Measurements from ENCODE around the gene SAFB2. TPM values are rescaled to one million over a fixed set of nuclear protein-coding genes. Genes with fewer than 3 reads are reported as not detected.
A peak's percentile ranks its signal among the peaks of the same experiment; 100 is the strongest.

Gene SAFB2
- total and polyA plus RNA-seq, 9 of the 15 experiments (the other 6 are each of a cell fraction or from before 2014, with no cell fraction given) = 4.5 to 103 (median 47.3) TPM

- TF ChIP-seq, protein P1, sequence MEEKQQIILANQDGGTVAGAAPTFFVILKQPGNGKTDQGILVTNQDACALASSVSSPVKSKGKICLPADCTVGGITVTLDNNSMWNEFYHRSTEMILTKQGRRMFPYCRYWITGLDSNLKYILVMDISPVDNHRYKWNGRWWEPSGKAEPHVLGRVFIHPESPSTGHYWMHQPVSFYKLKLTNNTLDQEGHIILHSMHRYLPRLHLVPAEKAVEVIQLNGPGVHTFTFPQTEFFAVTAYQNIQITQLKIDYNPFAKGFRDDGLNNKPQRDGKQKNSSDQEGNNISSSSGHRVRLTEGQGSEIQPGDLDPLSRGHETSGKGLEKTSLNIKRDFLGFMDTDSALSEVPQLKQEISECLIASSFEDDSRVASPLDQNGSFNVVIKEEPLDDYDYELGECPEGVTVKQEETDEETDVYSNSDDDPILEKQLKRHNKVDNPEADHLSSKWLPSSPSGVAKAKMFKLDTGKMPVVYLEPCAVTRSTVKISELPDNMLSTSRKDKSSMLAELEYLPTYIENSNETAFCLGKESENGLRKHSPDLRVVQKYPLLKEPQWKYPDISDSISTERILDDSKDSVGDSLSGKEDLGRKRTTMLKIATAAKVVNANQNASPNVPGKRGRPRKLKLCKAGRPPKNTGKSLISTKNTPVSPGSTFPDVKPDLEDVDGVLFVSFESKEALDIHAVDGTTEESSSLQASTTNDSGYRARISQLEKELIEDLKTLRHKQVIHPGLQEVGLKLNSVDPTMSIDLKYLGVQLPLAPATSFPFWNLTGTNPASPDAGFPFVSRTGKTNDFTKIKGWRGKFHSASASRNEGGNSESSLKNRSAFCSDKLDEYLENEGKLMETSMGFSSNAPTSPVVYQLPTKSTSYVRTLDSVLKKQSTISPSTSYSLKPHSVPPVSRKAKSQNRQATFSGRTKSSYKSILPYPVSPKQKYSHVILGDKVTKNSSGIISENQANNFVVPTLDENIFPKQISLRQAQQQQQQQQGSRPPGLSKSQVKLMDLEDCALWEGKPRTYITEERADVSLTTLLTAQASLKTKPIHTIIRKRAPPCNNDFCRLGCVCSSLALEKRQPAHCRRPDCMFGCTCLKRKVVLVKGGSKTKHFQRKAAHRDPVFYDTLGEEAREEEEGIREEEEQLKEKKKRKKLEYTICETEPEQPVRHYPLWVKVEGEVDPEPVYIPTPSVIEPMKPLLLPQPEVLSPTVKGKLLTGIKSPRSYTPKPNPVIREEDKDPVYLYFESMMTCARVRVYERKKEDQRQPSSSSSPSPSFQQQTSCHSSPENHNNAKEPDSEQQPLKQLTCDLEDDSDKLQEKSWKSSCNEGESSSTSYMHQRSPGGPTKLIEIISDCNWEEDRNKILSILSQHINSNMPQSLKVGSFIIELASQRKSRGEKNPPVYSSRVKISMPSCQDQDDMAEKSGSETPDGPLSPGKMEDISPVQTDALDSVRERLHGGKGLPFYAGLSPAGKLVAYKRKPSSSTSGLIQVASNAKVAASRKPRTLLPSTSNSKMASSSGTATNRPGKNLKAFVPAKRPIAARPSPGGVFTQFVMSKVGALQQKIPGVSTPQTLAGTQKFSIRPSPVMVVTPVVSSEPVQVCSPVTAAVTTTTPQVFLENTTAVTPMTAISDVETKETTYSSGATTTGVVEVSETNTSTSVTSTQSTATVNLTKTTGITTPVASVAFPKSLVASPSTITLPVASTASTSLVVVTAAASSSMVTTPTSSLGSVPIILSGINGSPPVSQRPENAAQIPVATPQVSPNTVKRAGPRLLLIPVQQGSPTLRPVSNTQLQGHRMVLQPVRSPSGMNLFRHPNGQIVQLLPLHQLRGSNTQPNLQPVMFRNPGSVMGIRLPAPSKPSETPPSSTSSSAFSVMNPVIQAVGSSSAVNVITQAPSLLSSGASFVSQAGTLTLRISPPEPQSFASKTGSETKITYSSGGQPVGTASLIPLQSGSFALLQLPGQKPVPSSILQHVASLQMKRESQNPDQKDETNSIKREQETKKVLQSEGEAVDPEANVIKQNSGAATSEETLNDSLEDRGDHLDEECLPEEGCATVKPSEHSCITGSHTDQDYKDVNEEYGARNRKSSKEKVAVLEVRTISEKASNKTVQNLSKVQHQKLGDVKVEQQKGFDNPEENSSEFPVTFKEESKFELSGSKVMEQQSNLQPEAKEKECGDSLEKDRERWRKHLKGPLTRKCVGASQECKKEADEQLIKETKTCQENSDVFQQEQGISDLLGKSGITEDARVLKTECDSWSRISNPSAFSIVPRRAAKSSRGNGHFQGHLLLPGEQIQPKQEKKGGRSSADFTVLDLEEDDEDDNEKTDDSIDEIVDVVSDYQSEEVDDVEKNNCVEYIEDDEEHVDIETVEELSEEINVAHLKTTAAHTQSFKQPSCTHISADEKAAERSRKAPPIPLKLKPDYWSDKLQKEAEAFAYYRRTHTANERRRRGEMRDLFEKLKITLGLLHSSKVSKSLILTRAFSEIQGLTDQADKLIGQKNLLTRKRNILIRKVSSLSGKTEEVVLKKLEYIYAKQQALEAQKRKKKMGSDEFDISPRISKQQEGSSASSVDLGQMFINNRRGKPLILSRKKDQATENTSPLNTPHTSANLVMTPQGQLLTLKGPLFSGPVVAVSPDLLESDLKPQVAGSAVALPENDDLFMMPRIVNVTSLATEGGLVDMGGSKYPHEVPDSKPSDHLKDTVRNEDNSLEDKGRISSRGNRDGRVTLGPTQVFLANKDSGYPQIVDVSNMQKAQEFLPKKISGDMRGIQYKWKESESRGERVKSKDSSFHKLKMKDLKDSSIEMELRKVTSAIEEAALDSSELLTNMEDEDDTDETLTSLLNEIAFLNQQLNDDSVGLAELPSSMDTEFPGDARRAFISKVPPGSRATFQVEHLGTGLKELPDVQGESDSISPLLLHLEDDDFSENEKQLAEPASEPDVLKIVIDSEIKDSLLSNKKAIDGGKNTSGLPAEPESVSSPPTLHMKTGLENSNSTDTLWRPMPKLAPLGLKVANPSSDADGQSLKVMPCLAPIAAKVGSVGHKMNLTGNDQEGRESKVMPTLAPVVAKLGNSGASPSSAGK (IDR thresholded peaks at IDR 0.05) = no peak; the same call in 1 of the 2 replicates
- TF ChIP-seq HDAC8 (tag; IDR thresholded peaks at IDR 0.05) (peak; percentile 97), STAT5A (IDR thresholded peaks at IDR 0.05; ENCODE audit: borderline replicate concordance, low read length) (no peak), FUS (optimal IDR thresholded peaks at IDR 0.05; ENCODE audit: low read depth, low read length) (no peak), CCAR2 (IDR thresholded peaks at IDR 0.05; ENCODE audit: low read depth, low read length) (no peak), THRA (IDR thresholded peaks at IDR 0.05) (no peak), FIP1L1 (IDR thresholded peaks at IDR 0.05; ENCODE audit: low read depth, low read length, poor library complexity, severe bottlenecking) (no peak), PRDM10 (IDR thresholded peaks at IDR 0.05; ENCODE audit: partially characterized antibody) (no peak), HNRNPUL1 (IDR thresholded peaks at IDR 0.05; ENCODE audit: low read length) (no peak), CHD2 (IDR thresholded peaks at IDR 0.05; ENCODE audit: low read depth, low read length) (0 out of 2 replicates have a peak, but pooled peaks have one; percentile 16), DDX20 (tag; IDR thresholded peaks at IDR 0.05; ENCODE audit: low read depth) (peak; percentile 97), ZNF197 (CRISPR knock-in tag; IDR thresholded peaks at IDR 0.05; ENCODE audit: low read depth) (peak; percentile 99)
Measured at GRCh38 chr19:5627395-5627904, 4.9 kb upstream of the SAFB2 start (continued).

Measured in K562 (cell line).